Panc1 (cell line): Measurements from ENCODE around the gene KDR.

Source experiments
- POLR2AphosphoS5 ChIP-seq: IDR thresholded peaks from 2 replicates; pipeline ENCODE4 v1.6.1; 2012; ENCODE audit warnings: mild to moderate bottlenecking, low read depth, low read length, moderate library complexity
- TF ChIP-seq, protein P1 (sequence below), 2 experiments: IDR thresholded peaks; 2 replicates each; pipeline ENCODE4 v1.6.1; 2011 to 2012; ENCODE audit warnings: low read depth in 2 of 2, control low read depth in 1 of 2, low read length in 1 of 2, mild to moderate bottlenecking in 1 of 2, moderate library complexity in 1 of 2; ENCODE audit not compliant: insufficient read depth in 1 of 2

DNA sequence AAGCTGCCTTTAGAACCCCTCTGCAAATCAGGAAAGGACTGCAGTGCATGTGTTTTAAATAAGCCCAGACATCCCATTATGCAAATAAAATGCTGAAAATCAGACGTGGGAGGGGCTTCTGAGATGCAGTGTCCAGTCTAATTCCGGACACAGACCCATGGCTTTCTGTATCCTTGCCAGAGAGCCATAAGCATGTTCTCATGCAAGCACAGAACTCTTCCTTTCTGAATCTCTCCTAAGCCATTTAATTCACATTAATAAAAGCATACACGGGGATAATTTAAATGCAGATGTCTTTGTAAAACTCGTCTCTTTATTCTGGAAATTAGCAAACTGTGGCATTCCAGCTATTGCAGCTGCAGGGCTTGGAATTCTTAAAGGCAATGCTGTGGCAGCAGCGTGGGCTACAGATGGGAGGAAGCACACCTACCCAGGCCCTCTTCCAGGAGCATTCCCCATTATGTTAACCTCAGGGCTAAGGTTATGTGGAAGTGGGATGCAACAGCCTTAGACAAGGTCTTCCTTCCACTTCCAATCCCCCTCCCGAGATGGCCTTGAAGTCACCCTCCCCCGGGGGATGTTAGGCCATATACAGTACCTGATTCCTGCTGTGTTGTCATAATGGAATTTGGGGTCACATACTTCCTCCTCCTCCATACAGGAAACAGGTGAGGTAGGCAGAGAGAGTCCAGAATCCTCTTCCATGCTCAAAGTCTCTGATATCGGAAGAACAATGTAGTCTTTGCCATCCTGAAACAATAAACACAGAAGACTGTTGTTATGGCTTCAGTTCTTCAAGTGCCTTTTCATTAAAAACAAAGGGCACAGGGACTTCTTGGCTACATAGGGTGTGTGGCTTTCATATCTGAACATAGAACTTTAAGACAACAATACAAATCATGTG is 38.1 kb downstream of the KDR start:
- TF ChIP-seq, protein P1, sequence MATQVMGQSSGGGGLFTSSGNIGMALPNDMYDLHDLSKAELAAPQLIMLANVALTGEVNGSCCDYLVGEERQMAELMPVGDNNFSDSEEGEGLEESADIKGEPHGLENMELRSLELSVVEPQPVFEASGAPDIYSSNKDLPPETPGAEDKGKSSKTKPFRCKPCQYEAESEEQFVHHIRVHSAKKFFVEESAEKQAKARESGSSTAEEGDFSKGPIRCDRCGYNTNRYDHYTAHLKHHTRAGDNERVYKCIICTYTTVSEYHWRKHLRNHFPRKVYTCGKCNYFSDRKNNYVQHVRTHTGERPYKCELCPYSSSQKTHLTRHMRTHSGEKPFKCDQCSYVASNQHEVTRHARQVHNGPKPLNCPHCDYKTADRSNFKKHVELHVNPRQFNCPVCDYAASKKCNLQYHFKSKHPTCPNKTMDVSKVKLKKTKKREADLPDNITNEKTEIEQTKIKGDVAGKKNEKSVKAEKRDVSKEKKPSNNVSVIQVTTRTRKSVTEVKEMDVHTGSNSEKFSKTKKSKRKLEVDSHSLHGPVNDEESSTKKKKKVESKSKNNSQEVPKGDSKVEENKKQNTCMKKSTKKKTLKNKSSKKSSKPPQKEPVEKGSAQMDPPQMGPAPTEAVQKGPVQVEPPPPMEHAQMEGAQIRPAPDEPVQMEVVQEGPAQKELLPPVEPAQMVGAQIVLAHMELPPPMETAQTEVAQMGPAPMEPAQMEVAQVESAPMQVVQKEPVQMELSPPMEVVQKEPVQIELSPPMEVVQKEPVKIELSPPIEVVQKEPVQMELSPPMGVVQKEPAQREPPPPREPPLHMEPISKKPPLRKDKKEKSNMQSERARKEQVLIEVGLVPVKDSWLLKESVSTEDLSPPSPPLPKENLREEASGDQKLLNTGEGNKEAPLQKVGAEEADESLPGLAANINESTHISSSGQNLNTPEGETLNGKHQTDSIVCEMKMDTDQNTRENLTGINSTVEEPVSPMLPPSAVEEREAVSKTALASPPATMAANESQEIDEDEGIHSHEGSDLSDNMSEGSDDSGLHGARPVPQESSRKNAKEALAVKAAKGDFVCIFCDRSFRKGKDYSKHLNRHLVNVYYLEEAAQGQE (IDR thresholded peaks at IDR 0.05; ENCODE audit: insufficient read depth in 1 of 2, low read depth in 2 of 2, low read length in 1 of 2): no peak
- TF ChIP-seq POLR2AphosphoS5: no peak
